Thoracic aorta (tissue), 2 donors: ENCODE data around the gene NAV2. TPM values are rescaled to one million over a fixed set of nuclear protein-coding genes. Genes with fewer than 3 reads are reported as not detected.
A peak's percentile ranks its signal among the peaks of the same experiment; 100 is the strongest.

ENCODE experiments used
- ATAC-seq: fragments of 150-250 bp; one replicate; pipeline ENCODE4 v1.8.0; 2017; ENCODE audit warnings: low read depth; ENCODE audit not compliant: insufficient number of reproducible peaks, low FRiP score
- DNase-seq: peaks from one replicate; pipeline ENCODE4 v3.0.0-alpha.2; 2020; ENCODE audit warnings: low spot score
- H3K27ac ChIP-seq, 2 donors: fragments of 200-600 bp; sonication (generic); 1 replicate in 1 of 2; 2 replicates in 1 of 2; pipeline ENCODE4 v1.5.1; 2016; ENCODE audit warnings: mild to moderate bottlenecking in 2 of 2, moderate library complexity in 2 of 2
- H3K27me3 ChIP-seq: fragments of 200-600 bp; sonication (generic); replicated peaks from 2 replicates; pipeline ENCODE4 v1.6.0; 2016; ENCODE audit warnings: mild to moderate bottlenecking; ENCODE audit not compliant: insufficient read depth
- H3K36me3 ChIP-seq: fragments of 200-600 bp; sonication (generic); one replicate; pipeline ENCODE4 v1.5.1; 2016
- H3K4me1 ChIP-seq, 2 donors: fragments of 200-600 bp; sonication (generic); 1 replicate in 1 of 2; 2 replicates in 1 of 2; pipeline versions ENCODE4 v1.5.1 to v1.6.0; 2016; ENCODE audit warnings: low read depth in 2 of 2, mild to moderate bottlenecking in 1 of 2; ENCODE audit not compliant: control insufficient read depth in 1 of 2
- H3K4me3 ChIP-seq: fragments of 200-600 bp; sonication (generic); 2 replicates; pipeline ENCODE4 v1.5.1; 2016; ENCODE audit warnings: mild to moderate bottlenecking
- H3K9me3 ChIP-seq: fragments of 200-600 bp; sonication (generic); 2 replicates; pipeline ENCODE4 v1.5.1; 2016
- CTCF ChIP-seq: fragments of 200-600 bp; sonication (generic); IDR thresholded peaks from one replicate; pipeline ENCODE4 v1.5.1; 2019; ENCODE audit warnings: antibody characterized with exemption
- total RNA-seq, 2 donors: library from RNA; depleted of rRNA; stranded (reverse); fragments of >200 nt; gene quantifications; one replicate each; pipeline versions ENCODE4 v1.1.0 to v1.2.3, GENCODE V29; 2016

The NAV2 gene
- total RNA-seq, 2 donors from 2014 or later, result 125 to 230 TPM

- peaks cover 80% of the 10 kb centered on the region for H3K36me3 ChIP-seq
- ATAC-seq (no peak), DNase-seq (no peak)
- H3K4me3 ChIP-seq, result no peak overlapping the region
- no peaks in the 10 kb centered on the region for H3K9me3 ChIP-seq
- H3K27me3 ChIP-seq, result no peaks in the 10 kb centered on the region
- TF ChIP-seq CTCF, result no peak
- H3K27ac ChIP-seq, result peak overlapping the region in 1 of 2 donors; percentile 5
- peaks cover 9 to 38% of the 10 kb centered on the region in 2 donors for H3K4me1 ChIP-seq
Measured at GRCh38 chr11:20102397-20102796, 389.8 kb downstream of the NAV2 start.

GRCh38 chr11:20103281-20103680, 390.6 kb downstream of the NAV2 start:
- no peak for TF ChIP-seq CTCF
- ATAC-seq (no peak), DNase-seq (no peak)
- H3K4me3 ChIP-seq, result no peak overlapping the region
- H3K9me3 ChIP-seq, result no peaks in the 10 kb centered on the region
- peaks cover 5 to 38% of the 10 kb centered on the region in 2 donors for H3K4me1 ChIP-seq
- H3K27me3 ChIP-seq, result no peaks in the 10 kb centered on the region
- no peak overlapping the region for H3K27ac ChIP-seq
- H3K36me3 ChIP-seq, result peaks cover 82% of the 10 kb centered on the region

DNA sequence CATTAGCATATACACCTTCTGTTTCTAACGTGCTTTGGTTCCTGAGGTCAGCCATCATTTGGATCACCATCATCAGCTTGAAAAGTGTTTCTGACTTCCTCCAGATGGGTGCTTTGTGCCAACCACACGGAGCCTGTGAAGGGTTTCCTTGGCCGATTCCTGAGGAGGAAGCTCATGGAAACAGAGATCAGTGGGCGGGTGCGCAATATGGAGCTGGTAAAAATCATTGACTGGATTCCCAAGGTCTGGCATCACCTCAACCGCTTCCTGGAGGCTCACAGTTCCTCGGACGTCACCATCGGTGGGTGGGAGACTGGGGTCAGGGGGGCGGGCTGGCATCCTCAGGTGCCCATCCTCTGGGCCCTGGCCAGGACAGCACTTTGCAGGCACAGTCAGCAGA, 392.8 kb downstream of the NAV2 start:
- peaks cover 8 to 38% of the 10 kb centered on the region in 2 donors for H3K4me1 ChIP-seq
- peak overlapping the region in 1 of 2 donors; percentile 5 for H3K27ac ChIP-seq
- no peaks in the 10 kb centered on the region for H3K27me3 ChIP-seq
- DNase-seq, result no peak
- no peak overlapping the region for H3K4me3 ChIP-seq
- no peak for TF ChIP-seq CTCF
- no peak for ATAC-seq
- no peaks in the 10 kb centered on the region for H3K9me3 ChIP-seq
- H3K36me3 ChIP-seq, result peaks cover 81% of the 10 kb centered on the region

- ATAC-seq, result no peak
- Histone ChIP-seq H3K36me3 (peaks cover 51% of the 10 kb centered on the region), H3K27ac (peak overlapping the region; percentile 67 to 93), H3K27me3 (no peaks in the 10 kb centered on the region), H3K4me3 (no peak overlapping the region), H3K4me1 (peaks cover 34 to 74% of the 10 kb centered on the region in 2 donors), H3K9me3 (no peaks in the 10 kb centered on the region)
- DNase-seq, result no peak
- no peak for TF ChIP-seq CTCF
Measured at GRCh38 chr11:20109731-20110445, 397.3 kb downstream of the NAV2 start.

- Histone ChIP-seq H3K4me1 (peaks cover 34 to 86% of the 10 kb centered on the region in 2 donors), H3K27me3 (no peaks in the 10 kb centered on the region), H3K4me3 (no peak overlapping the region), H3K9me3 (no peaks in the 10 kb centered on the region), H3K36me3 (peaks cover 46% of the 10 kb centered on the region), H3K27ac (peak overlapping the region; percentile 82 to 93)
- peak; percentile 55 for ATAC-seq
- DNase-seq, result no peak
- TF ChIP-seq CTCF, result peak; percentile 69
Measured at GRCh38 chr11:20110908-20111669, 398.5 kb downstream of the NAV2 start.
